DMS153 (cell line): ENCODE data around the gene DDX18.

Source experiments
- DNase-seq: peaks from one replicate; lab custom pipeline; 2025; lab: John Stamatoyannopoulos, UW

Gene DDX18

GRCh38 chr2:117834992-117835391 lies 20.5 kb downstream of the DDX18 start:
- no peak for DNase-seq

- DNase-seq = peak; percentile 34
These were observed 21.7 kb downstream of the DDX18 start for GRCh38 chr2:117835990-117836760.

- DNase-seq = no peak
These were observed 30.8 kb downstream of the DDX18 start for GRCh38 chr2:117845304-117845703.

- DNase-seq = no peak
These were observed 35.5 kb downstream of the DDX18 start for GRCh38 chr2:117850015-117850414.

GRCh38 chr2:117850461-117850860 lies 36.0 kb downstream of the DDX18 start:
- DNase-seq = no peak

GRCh38 chr2:117851969-117852368 lies 37.5 kb downstream of the DDX18 start:
- DNase-seq = no peak

- no peak for DNase-seq
These were observed 38.8 kb downstream of the DDX18 start for GRCh38 chr2:117853316-117853715.

GRCh38 chr2:117853873-117854272 lies 39.4 kb downstream of the DDX18 start:
- no peak for DNase-seq

GRCh38 chr2:117854610-117855009 lies 40.1 kb downstream of the DDX18 start:
- no peak for DNase-seq

GRCh38 chr2:117855886-117856285 lies 41.4 kb downstream of the DDX18 start:
- DNase-seq = no peak

GRCh38 chr2:117856415-117857210 lies 42.1 kb downstream of the DDX18 start:
- no peak for DNase-seq

GRCh38 chr2:117858336-117858735 lies 43.8 kb downstream of the DDX18 start:
- DNase-seq = no peak

GRCh38 chr2:117858892-117859531 lies 44.5 kb downstream of the DDX18 start:
- DNase-seq = no peak

- DNase-seq = no peak
These were observed 45.0 kb downstream of the DDX18 start for GRCh38 chr2:117859532-117859911.

- no peak for DNase-seq
These were observed 45.6 kb downstream of the DDX18 start for GRCh38 chr2:117859924-117860647.

GRCh38 chr2:117862459-117862858 lies 48.0 kb downstream of the DDX18 start:
- DNase-seq = no peak

GRCh38 chr2:117875786-117876185 lies 61.3 kb downstream of the DDX18 start:
- no peak for DNase-seq

- DNase-seq = no peak
These were observed 64.5 kb downstream of the DDX18 start for GRCh38 chr2:117879003-117879402.
